Tibial nerve (tissue), 4 donors: Measurements from ENCODE around the gene KLC1. TPM values are rescaled to one million over a fixed set of nuclear protein-coding genes. Genes with fewer than 3 reads are reported as not detected.

Experiments used
- DNase-seq, 2 donors: peaks; one replicate each; pipeline ENCODE4 v3.0.0-alpha.2; 2019; ENCODE audit warnings: low spot score in 2 of 2
- H3K27ac ChIP-seq, 4 donors: fragments of 200-600 bp; sonication (generic) in 3 of 4; one replicate each; pipeline ENCODE4 v1.5.1; 2017 to 2019; ENCODE audit warnings: mild to moderate bottlenecking in 1 of 4
- H3K27me3 ChIP-seq, 2 donors: fragments of 200-600 bp; sonication (generic) in 1 of 2; one replicate each; pipeline versions ENCODE4 v1.5.1 to v1.6.0; 2017 to 2019
- H3K36me3 ChIP-seq, 3 donors: fragments of 200-600 bp; sonication (generic); one replicate each; pipeline ENCODE4 v1.5.1; 2018 to 2019
- H3K4me1 ChIP-seq, 4 donors: fragments of 200-600 bp; sonication (generic) in 3 of 4; one replicate each; pipeline ENCODE4 v1.5.1; 2017 to 2019
- H3K4me3 ChIP-seq, 4 donors: fragments of 200-600 bp; sonication (generic) in 3 of 4; one replicate each; pipeline ENCODE4 v1.5.1; 2017 to 2019; ENCODE audit warnings: mild to moderate bottlenecking in 1 of 4, moderate library complexity in 1 of 4
- H3K9me3 ChIP-seq, 4 donors: fragments of 200-600 bp; sonication (generic) in 3 of 4; one replicate each; pipeline ENCODE4 v1.5.1; 2017 to 2019
- EP300 ChIP-seq, 2 donors: sonication (generic); formaldehyde crosslinking; IDR thresholded peaks; one replicate each; pipeline ENCODE4 v1.6.1; 2017; ENCODE audit warnings: antibody characterized with exemption in 2 of 2, mild to moderate bottlenecking in 1 of 2
- POLR2A ChIP-seq, 2 donors: fragments of 450-650 bp; IDR thresholded peaks; one replicate each; pipeline ENCODE4 v1.6.1; 2017; ENCODE audit warnings: antibody characterized with exemption in 2 of 2, mild to moderate bottlenecking in 2 of 2, moderate library complexity in 2 of 2
- WGBS, 2 donors: methylation state at CpG; one replicate each; pipeline ENCODE4 v1.1.5; 2018; 5-methylcytosine and 5-hydroxymethylcytosine counted together
- total RNA-seq, 4 donors: library from RNA; depleted of rRNA; stranded (reverse); fragments of >200 nt; gene quantifications; one replicate each; pipeline ENCODE4 v1.1.0, GENCODE V29; 2016
- TF ChIP-seq, protein P1 (sequence below), 5 experiments: fragments of 200-600 bp in 3 of 5; fragments of 450-650 bp in 2 of 5; sonication (generic) in 3 of 5; IDR thresholded peaks; one replicate each; pipeline ENCODE4 v1.5.1; 2016 to 2019; ENCODE audit warnings: antibody characterized with exemption in 5 of 5, mild to moderate bottlenecking in 3 of 5, moderate library complexity in 2 of 5

Gene KLC1
- total RNA-seq, 4 donors from 2014 or later, result 402 to 561 (median 495) TPM

GRCh38 chr14:103695296-103696069, 66.5 kb downstream of the KLC1 start:
- peaks cover 4 to 77% (median 7%) of the 10 kb centered on the region in 3 donors for H3K36me3 ChIP-seq
- DNase-seq, result no peak
- no peak overlapping the region for H3K4me3 ChIP-seq
- H3K27me3 ChIP-seq, result no peaks in the 10 kb centered on the region
- peaks cover 0 to 61% (median 23%) of the 10 kb centered on the region in 4 donors for H3K4me1 ChIP-seq
- H3K27ac ChIP-seq, result peak overlapping the region in 2 of 4 donors; percentile 61 to 73
- no peaks in the 10 kb centered on the region for H3K9me3 ChIP-seq
- 73 to 74% methylated on average over 11 to 14 of the region's 14 CpGs for WGBS, 2 donors
- TF ChIP-seq, protein P1, sequence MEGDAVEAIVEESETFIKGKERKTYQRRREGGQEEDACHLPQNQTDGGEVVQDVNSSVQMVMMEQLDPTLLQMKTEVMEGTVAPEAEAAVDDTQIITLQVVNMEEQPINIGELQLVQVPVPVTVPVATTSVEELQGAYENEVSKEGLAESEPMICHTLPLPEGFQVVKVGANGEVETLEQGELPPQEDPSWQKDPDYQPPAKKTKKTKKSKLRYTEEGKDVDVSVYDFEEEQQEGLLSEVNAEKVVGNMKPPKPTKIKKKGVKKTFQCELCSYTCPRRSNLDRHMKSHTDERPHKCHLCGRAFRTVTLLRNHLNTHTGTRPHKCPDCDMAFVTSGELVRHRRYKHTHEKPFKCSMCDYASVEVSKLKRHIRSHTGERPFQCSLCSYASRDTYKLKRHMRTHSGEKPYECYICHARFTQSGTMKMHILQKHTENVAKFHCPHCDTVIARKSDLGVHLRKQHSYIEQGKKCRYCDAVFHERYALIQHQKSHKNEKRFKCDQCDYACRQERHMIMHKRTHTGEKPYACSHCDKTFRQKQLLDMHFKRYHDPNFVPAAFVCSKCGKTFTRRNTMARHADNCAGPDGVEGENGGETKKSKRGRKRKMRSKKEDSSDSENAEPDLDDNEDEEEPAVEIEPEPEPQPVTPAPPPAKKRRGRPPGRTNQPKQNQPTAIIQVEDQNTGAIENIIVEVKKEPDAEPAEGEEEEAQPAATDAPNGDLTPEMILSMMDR (IDR thresholded peaks at IDR 0.05), result no peak
- TF ChIP-seq EP300 (IDR thresholded peaks at IDR 0.05) (no peak), POLR2A (IDR thresholded peaks at IDR 0.05) (no peak)

DNA sequence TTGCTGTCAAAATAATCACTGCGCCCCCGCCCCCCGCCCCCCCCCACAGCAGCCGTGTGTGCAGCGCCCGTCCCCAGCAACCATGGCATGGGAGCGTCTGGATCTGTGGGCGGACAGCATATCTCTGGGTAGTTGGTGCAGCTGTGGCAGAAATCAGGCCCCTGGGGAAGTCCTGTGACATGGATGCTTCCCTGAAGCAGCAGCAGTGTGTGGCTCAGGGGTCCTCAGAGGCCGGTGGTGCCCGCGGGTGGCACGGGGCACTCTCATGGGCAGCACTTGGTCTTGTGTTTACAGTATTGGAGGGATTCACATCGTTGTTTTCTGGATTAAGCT, 67.0 kb downstream of the KLC1 start:
- peak overlapping the region in 3 of 4 donors; percentile 3 to 73 (median 61) for H3K27ac ChIP-seq
- TF ChIP-seq POLR2A (IDR thresholded peaks at IDR 0.05) (no peak), EP300 (IDR thresholded peaks at IDR 0.05) (no peak)
- TF ChIP-seq, protein P1 (IDR thresholded peaks at IDR 0.05), result no peak
- H3K36me3 ChIP-seq, result peaks cover 4 to 79% (median 7%) of the 10 kb centered on the region in 3 donors
- H3K4me1 ChIP-seq, result peaks cover 0 to 63% (median 23%) of the 10 kb centered on the region in 4 donors
- no peak overlapping the region for H3K4me3 ChIP-seq
- H3K27me3 ChIP-seq, result no peaks in the 10 kb centered on the region
- H3K9me3 ChIP-seq, result no peaks in the 10 kb centered on the region
- 46 to 52% methylated on average over 10 to 12 of the region's 13 CpGs for WGBS, 2 donors
- DNase-seq, result no peak

- H3K27me3 ChIP-seq, result no peaks in the 10 kb centered on the region
- H3K9me3 ChIP-seq, result no peaks in the 10 kb centered on the region
- peak overlapping the region in 3 of 4 donors; percentile 3 to 73 (median 61) for H3K27ac ChIP-seq
- peaks cover 4 to 79% (median 7%) of the 10 kb centered on the region in 3 donors for H3K36me3 ChIP-seq
- 12 to 19% methylated on average over 13 to 17 of the region's 17 CpGs for WGBS, 2 donors
- DNase-seq, result no peak
- peaks cover 0 to 66% (median 23%) of the 10 kb centered on the region in 4 donors for H3K4me1 ChIP-seq
- TF ChIP-seq POLR2A (IDR thresholded peaks at IDR 0.05) (no peak), EP300 (IDR thresholded peaks at IDR 0.05) (no peak)
- TF ChIP-seq, protein P1 (IDR thresholded peaks at IDR 0.05), result no peak
- no peak overlapping the region for H3K4me3 ChIP-seq
These were observed 67.6 kb downstream of the KLC1 start for GRCh38 chr14:103696466-103697071.

GRCh38 chr14:103697206-103697602, 68.2 kb downstream of the KLC1 start:
- no peaks in the 10 kb centered on the region for H3K9me3 ChIP-seq
- WGBS, 2 donors, result 18 to 37% methylated on average over 3 of the region's 3 CpGs
- H3K36me3 ChIP-seq, result peaks cover 4 to 82% (median 7%) of the 10 kb centered on the region in 3 donors
- H3K4me1 ChIP-seq, result peaks cover 0 to 66% (median 23%) of the 10 kb centered on the region in 4 donors
- no peaks in the 10 kb centered on the region for H3K27me3 ChIP-seq
- no peak for TF ChIP-seq POLR2A (IDR thresholded peaks at IDR 0.05)
- TF ChIP-seq, protein P1 (IDR thresholded peaks at IDR 0.05), result no peak
- no peak for TF ChIP-seq EP300 (IDR thresholded peaks at IDR 0.05)
- H3K27ac ChIP-seq, result peak overlapping the region in 3 of 4 donors; percentile 3 to 73 (median 26)
- no peak overlapping the region for H3K4me3 ChIP-seq
- no peak for DNase-seq
